Fibroblast of gingiva (primary cell): Measurements from ENCODE around the gene ZNF324.
"Not testable (repeated sequence)": the region's sequence is repeated elsewhere in the genome, so short reads cannot be mapped to it uniquely, and the experiment has no call there.

Experiments used
- DNase-seq: peaks from one replicate; pipeline ENCODE4 v3.0.0-alpha.2; 2011; ENCODE audit warnings: low read depth

The ZNF324 gene

DNA sequence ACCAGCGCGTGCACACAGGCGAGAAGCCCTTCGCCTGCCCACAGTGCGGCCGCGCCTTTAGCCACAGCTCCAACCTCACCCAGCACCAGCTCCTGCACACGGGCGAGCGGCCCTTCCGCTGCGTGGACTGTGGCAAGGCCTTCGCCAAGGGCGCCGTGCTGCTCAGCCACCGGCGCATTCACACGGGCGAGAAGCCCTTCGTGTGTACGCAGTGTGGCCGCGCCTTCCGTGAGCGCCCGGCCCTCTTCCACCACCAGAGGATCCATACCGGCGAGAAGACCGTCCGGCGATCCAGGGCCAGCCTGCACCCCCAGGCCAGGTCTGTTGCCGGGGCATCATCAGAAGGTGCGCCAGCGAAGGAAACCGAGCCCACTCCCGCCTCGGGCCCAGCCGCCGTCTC lies 4.9 kb downstream of the ZNF324 start:
- no peak for DNase-seq

DNA sequence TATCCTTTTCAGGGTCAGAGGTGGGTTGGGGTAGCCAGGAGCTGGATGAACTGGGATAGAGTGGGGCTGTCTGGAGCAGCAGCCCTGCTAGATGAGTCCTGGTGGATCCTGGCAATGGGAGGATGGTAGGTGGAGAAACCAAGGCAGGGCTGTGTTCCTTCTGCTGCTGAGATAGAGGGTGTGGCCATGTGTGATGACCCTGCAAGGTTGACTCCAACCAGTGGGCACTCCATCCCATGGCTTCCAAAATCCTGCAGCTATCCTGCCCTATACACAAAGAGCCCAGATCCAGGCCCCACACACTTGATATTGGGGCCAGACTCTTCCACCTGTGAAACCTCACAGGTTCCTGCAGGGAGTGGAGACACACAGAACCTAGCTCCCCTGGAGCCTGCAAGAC lies 6.9 kb downstream of the ZNF324 start:
- DNase-seq, result no peak

GRCh38 chr19:58474291-58474996 lies 7.6 kb downstream of the ZNF324 start:
- DNase-seq, result peak; percentile 31

DNA sequence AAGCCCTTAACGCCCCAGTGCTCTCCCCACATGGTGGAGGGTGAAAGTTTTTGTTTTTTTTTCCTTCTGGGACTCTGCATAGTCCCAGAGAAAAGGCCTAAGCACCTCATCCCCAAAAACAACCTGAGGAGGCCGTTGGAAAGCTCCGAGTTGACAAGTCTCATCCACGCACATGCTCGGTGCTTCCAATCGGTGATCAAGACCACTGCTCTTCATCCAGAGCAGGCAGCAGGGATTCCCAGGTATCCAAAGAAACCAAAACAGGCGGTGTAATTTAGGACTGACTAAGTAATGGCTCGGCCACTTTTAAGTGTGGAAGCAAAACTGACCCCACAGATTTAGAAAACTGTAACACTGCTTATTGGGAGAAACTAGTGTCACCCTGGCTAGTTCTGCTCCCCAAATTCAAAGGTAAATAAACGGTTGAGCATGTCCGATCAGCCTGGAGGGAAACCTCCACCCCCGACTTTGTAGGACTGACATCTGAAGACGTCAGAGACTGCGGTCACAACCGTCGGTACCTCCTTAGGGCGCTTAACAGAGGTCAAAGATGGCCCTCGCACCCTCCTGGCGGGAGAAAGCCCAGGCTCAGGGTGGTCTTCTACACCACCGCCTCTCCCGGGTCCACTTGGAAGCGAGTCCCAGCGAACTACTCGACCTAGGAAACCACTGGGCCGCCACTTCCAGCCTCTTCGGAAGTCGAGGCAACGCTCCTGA lies 8.3 kb downstream of the ZNF324 start:
- DNase-seq, result no peak

- peak; percentile 98 for DNase-seq
These were observed 9.0 kb downstream of the ZNF324 start, which contains the start of gene ZNF446 for GRCh38 chr19:58475714-58476497. TSS of gene ZNF446 (plus strand) at chr19:58476352. CDS start at chr19:58477219, 867 bp downstream.

- peak; percentile 29 for DNase-seq
These were observed 9.7 kb downstream of the ZNF324 start for GRCh38 chr19:58476498-58477015.

GRCh38 chr19:58477130-58477529 lies 10.2 kb downstream of the ZNF324 start:
- DNase-seq, result no peak

GRCh38 chr19:58477871-58478270 lies 11.0 kb downstream of the ZNF324 start:
- no peak for DNase-seq

DNA sequence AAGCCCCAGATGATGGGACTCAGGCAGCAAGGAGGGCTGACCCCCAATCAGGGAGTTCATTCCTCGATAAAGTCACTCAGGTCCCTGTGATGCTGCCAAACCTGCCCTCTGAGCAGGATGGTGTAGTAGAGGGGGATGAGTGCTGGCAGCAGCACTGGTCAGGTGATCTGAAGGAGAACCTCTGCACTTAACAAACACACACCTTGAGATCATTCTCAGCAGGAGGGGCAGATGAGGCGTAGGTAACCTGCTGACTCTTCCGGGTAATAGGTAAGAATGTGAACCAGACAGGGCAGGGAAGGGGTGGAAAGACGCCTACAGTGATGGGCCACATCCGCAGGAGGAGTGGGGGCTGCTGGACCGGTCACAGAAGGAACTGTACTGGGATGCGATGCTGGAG lies 12.4 kb downstream of the ZNF324 start:
- DNase-seq, result no peak

DNA sequence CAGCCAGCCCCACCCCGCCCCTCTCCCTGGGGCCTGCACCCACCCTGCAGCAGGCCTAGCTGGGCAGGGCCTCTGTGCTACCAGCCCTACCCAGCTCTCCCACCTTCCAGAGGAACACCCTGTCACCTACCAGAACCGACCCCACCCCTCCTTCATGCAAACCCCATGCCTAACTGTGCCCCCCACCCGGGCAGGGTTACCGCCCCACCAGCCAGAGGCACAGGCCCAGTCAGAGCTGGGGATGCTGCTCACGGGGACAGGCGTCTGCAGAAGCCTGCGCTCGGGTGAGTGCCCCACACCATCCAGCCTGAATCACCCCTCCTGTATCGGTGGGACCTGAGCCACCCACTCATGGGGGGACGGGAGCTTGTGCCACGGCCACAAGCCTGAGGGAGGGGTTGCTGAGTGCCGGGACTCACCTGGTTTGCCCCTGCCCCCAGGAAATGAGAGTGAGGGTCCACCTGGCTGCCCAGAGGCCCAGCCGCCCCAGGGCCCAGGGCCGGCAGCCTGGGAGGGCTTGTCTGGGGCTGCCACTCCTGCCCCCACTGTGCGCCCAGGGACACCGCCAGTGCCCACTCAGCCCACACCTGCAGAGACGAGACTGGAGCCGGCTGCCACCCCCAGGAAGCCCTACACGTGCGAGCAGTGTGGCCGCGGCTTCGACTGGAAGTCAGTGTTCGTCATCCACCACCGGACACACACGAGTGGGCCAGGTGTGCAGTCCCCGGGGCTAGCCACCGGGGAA lies 13.0 kb downstream of the ZNF324 start:
- no peak for DNase-seq

DNA sequence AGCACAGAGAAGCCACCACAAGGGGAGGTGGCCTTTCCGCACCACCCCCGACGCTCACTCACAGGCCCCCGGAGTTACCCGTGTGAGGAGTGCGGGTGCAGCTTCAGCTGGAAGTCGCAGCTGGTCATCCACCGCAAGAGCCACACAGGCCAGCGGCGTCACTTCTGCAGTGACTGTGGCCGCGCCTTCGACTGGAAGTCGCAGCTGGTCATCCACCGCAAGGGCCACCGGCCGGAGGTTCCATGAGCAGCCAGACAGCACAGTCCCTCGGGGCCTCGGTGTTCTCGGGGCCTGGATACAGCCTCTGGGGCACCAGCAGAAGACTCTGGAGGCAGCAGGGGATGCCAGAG lies 13.6 kb downstream of the ZNF324 start:
- no peak for DNase-seq

GRCh38 chr19:58480831-58481230 lies 14.0 kb downstream of the ZNF324 start:
- DNase-seq, result no peak

DNA sequence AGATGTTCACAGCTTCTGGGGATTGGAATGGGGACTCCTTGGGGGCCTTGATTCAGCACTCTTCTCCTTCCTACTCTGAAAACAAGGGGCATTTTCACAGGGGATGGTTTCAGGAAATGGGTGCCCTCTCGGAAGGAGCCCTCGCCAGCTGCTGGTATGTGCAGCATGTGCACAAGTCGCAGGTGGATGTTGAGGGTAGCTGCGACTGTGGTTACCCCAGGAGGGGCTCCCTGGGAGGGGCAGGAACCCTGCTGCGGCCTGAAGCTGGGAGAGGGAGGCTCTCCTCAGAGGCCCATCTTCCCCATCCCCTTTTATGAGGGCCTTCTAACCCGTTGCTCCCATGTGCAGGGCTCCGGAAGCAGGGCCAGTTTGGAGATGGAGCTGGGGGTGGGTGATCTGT lies 15.5 kb downstream of the ZNF324 start:
- no peak for DNase-seq

GRCh38 chr19:58483776-58484175 lies 16.9 kb downstream of the ZNF324 start:
- no peak for DNase-seq

DNA sequence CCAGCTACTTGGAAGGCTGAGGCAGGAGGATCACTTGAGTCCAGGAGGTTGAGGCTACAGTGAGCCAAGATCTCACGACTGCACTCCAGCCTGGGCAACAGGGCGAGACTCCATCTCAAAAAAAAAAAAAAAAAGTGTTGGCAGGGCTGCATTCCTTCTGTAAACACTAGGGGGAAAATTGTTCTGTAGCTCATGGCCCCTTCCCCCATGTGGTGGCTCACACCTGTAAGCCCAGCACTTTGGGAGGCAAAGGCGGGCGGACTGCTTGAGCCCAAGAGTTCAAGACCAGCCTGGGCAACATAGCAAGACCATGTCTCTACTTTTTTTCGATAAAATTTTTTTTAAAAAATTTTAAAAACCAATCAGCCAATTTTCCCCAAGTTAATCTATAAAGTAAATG lies 17.5 kb downstream of the ZNF324 start:
- DNase-seq, result not testable (repeated sequence)

DNA sequence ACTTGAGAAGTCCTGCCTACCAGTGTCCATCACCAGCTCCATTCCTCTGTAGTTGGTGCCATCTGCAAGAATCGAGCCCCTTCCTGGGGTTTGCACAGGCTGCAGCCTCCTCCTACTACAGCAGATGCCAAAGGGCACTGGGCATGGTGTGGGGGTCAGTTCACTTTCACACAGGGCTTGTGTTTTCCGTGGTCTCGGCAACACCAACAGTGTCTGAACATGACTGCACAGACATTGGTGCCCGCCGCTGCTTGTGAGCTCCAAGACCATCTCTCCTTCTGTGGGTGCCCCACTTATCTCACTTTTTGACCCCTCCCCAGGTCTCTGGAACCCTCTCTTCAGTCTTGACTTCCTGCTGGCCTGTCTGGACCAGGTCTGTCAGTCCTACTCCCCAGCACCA lies 24.5 kb downstream of the ZNF324 start:
- DNase-seq, result no peak

DNA sequence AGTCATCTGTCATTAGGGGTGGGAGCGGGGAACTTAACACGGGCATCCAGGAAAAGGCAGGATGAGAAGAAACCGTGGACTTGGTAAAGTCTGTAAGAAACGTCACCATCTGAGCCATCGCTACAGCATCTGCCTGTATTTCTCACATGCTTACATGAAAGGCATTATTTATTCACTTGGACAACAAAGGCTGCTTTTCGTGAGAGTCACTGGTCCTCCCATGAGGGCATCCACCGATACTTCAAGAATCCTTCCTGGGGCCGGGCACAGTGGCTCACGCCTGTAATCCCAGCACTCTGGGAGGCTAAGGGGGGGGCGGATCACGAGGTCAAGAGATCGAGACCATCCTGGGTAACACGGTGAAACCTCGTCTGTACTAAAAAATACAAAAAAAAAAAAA lies 25.4 kb downstream of the ZNF324 start:
- no peak for DNase-seq

DNA sequence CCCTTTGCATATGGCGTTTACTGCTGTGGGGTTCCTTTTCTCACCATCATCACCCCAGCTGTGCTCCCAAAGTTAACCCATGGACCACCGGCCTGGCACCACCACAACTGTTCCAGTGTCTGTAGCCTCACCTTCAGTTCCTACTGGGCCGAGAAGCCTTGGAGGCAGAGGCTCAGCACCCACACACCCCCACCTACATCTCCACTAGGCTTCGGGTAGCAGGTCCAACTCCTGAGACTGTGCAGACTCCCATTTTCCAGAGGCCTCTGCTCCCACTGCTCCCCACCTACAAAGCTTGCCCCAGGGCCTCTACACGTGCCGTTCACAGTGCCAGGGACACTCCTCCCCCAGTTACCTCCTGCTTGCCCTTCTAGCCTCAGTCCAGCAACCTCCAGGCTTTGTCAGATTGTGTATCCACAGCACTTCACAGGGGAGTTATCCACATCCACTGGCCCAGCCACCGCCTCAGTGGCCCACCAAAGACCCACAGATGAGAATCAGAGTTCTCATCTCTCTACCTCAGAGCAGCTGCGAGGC lies 30.8 kb downstream of the ZNF324 start:
- DNase-seq, result no peak

DNA sequence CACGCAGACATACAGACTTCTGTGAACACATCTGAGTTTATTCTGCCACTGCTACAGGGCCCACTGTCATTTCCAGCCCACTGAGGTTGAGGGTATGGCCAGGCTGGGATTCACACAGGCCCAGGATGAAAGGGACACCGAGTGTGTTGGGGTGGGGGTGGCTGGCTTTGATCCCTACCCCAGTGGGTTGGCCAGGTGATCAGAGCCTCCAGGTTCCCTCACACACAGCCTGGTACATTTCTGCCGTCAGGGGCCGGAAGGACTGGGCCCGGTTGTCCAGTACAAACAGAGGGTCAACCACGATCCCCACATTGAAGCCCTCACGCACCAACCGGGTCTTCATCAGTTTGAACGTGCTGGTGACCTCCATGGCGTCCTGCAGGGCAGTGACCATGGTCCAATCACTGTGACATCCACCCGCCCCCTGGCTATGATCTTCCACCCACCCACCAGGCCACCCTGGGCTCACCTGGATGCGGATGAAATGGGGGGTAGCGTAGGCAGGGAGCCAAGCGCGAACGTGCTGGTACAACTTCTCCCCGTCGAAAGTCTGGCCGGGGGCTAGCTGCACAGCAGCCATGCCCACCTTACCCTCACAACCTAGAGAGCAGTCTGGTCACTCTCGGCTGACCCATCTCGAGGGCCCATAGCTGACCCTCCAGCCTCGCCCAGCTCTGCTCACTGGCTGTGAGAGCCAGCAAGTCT lies 31.6 kb downstream of the ZNF324 start:
- DNase-seq, result no peak

DNA sequence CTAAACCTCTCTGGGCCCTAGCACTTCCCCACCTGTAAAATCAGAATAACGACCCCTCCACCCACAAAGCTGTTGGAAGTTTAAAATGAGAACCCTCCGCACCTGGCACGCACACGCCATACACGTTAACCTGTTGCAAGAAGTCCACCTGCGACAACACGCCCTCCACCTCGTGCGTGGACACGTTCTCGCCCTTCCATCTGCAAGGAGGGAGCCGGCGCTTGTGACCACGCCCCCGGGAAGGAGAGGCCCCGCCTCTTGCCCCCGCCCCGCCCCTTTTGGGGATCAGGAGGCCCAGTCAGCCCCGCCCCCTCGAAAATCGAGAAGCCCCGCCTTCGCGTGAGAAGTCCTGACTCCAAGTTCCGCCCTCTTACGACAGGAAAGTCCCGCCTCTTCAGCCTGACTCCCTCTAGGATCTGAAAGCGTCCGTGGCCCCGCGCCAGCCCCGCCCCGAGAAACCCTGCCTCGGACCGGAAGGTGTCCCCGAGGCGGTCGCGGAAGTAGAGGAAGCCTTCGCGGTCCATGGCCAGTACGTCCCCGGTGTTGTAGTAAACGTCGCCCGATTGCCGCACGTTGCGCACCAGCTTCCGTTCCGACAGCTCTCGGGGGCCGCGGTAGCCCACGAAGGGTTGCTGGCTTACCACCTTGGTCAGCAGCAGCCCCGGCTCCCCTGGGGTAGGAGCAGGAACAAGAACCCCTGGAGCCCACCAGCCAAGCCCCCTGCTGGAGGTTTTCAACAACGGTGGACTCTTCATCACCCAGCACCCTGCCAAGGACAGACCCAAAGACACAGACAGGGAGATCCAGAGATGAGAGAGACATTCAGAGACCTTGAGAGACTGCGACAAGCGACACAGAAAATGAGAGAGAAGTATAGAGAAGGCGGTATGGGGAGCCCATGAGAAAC lies 32.4 kb downstream of the ZNF324 start:
- DNase-seq, result peak; percentile 99
